ENCODE measurements around the gene ZNF749.
A peak's percentile ranks its signal among the peaks of the same experiment; 100 is the strongest.

The ZNF749 gene

GRCh38 chr19:57435062-57435978, at the start of gene ZNF749:
ZNF749 (plus strand) TSS chr19:57435325; CDS start chr19:57435579, 254 bp downstream.
- peak; percentile 98 for DNase-seq

DNA sequence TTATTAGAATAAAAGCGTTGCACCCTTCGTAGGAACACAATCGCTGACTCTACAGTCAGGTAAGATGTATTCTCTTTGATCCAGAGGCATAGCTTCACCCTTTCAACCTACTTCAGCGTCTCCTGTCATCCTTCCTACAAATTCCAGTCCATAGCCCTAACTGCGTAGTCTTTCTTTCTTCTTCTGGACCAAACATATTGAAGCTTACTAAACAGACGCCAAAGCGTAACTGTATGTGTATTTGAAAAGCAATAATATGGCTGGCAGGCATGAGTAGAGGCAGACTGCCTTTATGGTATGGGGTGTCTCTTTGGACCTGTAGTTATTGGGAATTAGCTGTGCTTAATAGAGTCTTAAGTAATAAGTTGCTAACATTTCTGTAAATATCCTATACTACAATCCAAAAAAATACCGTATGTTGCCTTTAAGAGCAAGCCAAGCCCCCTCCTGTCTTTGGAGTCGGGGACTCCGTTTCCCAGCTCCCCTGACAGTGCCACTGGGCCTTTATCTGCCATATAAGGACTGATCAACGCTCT, 45.9 kb upstream of the ZNF749 start:
- no peak for DNase-seq

- peak; percentile 99 for DNase-seq
These were observed 45.2 kb upstream of the ZNF749 start, which contains the start of gene ZNF548 for GRCh38 chr19:57389730-57390598. ZNF548 (plus strand) TSS chr19:57389854; CDS start chr19:57390100, 246 bp downstream.

GRCh38 chr19:57395710-57396109, 39.4 kb upstream of the ZNF749 start:
- no peak for DNase-seq

DNA sequence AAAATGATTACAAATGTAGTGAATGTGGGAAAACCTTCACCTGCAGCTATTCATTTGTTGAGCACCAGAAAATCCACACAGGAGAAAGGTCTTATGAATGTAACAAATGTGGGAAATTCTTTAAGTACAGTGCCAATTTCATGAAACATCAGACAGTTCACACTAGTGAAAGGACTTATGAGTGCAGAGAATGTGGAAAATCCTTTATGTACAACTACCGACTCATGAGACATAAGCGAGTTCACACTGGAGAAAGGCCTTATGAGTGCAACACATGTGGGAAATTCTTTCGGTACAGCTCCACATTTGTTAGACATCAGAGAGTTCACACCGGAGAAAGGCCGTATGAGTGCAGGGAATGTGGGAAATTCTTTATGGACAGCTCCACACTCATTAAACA, 36.3 kb upstream of the ZNF749 start:
- no peak for DNase-seq

- no peak for DNase-seq
These were observed 31.2 kb upstream of the ZNF749 start for GRCh38 chr19:57403737-57404563.

DNA sequence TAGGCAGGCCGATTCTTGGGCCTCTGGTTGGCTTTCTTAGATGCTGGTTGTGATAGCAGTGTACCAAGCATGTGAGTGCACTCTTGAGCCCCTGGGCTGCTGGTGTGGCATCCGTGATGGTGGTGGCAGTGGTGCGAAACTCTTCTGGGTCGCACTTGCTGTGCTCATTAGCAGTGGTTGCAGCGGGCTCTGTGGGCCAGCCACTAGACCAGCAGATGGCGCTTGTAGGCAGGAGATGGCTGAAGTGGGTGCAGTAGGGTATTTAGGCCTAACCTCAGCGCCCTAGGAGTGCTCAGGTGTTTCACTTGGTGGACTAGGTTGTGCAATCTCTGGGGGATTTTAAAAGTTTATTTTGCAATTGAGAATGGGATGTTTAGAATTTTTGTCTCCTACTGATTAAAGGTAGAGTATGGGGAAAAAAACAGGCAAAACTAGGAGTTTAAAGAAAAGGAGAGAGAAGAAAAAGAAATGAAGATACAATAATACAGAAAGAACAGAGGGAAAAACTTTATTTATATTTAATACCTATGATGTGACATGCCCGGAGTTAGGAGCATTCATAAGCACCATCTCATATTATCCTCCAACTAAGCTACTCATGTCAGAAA, 28.5 kb upstream of the ZNF749 start:
- DNase-seq, result peak; percentile 40

DNA sequence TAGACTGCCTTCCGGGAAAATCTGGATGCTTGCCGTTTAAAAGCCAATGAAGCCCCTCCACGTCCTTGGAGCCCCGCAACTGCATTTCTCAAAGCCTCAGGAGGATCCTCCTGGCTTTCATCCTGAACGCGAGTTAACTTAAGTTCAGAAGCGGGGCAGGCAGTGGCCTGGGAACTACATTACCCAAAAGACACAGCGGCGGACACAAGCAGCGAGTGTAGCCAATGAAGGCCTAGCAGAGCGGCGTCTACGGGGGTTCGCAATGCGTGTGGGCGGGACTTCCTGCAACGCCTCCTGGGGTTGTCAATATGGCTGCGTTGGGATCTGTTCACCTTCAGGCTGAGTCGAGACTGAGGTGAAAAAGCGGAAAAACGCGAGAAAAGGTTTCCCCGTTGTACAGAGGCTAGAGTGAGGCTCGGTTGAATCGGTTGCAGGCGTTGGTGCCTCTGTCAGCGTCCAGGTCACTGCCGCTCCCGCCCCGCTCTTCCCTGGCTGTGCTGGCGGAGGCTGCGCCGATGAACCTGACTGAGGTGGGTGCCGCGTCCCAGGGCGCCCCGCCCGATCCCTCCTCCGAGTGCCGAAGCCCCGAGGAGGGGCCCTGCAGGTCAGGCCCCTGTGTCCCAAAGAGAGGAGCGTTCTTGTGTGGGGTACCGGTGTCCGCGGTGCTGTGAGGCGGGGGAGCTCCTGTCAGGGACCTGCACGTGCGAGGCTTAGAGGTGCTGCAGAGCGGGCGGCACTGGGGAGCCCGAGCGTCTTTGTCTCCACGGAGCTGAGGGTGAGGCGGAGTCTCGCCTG, 24.1 kb upstream of the ZNF749 start, which contains the start of gene ZNF17:
TSS of gene ZNF17 (plus strand) at position 285 of the 795 bp plus-strand sequence. CDS start 2,455 bp downstream, outside the sequence.
- DNase-seq, result peak; percentile 92

DNA sequence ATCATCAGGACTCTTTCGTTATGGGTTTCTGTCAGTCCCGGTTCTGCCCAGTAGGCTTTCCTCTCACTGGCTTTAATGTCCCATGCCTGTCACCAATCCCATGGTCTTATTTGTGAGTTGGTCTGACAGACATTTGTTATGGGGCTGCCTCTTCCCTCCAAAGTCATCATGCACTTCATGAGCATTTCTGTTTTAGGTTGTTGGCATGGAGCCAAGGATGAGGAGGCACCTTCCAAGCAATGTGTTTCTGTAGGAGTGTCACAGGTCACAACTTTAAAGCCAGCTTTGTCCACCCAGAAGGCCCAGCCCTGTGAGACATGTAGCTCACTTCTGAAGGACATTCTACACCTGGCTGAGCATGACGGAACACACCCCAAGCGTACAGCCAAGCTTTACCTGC, 15.7 kb upstream of the ZNF749 start:
- DNase-seq, result no peak

DNA sequence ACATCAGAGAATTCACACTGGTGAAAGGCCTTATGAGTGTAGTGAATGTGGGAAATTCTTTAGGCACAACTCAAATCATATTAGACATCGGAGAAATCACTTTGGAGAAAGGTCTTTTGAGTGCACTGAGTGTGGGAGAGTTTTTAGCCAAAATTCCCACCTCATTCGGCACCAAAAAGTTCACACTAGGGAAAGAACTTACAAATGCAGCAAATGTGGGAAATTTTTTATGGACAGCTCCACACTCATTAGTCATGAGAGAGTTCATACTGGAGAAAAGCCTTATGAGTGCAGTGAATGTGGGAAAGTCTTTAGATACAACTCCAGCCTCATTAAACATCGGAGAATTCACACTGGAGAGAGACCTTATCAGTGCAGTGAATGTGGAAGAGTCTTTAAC, 14.1 kb upstream of the ZNF749 start:
- no peak for DNase-seq

- no peak for DNase-seq
These were observed 601 bp upstream of the ZNF749 start for GRCh38 chr19:57434386-57435061.

DNA sequence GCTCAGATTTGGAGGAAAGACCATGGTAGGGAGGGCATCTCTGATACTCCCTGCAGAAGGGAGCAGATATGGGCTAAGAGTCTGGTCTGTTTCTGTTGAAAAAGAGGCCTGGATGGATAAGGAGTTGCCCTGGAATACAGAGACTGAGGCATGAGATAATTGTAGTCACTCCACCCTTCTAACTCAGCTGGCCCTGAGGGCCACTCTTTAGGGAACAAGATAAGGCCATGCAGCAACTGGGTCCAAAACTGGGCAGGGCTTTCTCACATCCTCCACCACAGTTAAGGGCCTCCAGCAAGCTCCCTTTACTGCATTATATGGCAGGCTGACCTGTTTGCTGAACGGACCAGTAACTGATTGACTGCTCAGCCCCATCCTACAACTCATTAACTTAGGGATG, 1.3 kb downstream of the ZNF749 start:
- no peak for DNase-seq

- DNase-seq, result no peak
These were observed 2.8 kb downstream of the ZNF749 start for GRCh38 chr19:57437931-57438330.

- DNase-seq, result no peak
These were observed 3.8 kb downstream of the ZNF749 start for GRCh38 chr19:57438925-57439324.

DNA sequence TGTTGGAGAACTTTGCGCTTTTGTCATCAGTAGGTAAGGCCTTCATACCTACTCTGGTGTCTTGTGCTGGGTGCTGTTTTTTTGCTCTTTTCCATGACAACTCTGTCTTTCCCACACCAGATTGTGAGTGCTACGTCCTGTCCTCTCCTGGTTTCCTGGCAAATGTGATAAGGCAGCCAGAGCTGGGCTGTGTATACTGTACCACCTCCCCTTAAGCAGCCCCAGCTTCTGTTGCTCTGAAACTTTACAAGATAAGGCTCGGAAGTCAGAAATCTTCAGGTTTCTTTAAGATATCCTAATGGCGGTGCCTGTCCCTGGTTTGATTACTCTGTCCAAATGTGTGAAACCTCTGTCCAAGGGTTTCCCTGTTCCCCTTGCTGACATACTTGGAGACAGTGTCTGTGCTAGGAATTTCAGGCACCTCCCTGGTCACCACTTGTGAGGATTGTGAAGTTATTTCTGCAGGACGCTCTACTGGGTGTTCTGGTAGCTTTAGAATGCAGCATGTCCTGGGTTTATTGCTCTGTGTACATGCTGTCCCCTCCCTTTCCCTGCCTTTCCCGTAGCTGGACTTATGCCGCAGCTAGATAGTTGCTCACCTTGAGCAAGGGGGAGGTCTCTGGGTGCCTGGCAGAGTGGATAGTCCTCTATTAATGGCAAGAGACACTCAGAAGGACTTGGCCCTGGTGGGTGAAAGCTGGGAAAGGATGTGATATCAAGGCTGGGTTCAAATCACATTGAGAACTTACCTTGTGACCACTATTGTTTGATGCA, 7.0 kb downstream of the ZNF749 start:
- DNase-seq, result no peak

DNA sequence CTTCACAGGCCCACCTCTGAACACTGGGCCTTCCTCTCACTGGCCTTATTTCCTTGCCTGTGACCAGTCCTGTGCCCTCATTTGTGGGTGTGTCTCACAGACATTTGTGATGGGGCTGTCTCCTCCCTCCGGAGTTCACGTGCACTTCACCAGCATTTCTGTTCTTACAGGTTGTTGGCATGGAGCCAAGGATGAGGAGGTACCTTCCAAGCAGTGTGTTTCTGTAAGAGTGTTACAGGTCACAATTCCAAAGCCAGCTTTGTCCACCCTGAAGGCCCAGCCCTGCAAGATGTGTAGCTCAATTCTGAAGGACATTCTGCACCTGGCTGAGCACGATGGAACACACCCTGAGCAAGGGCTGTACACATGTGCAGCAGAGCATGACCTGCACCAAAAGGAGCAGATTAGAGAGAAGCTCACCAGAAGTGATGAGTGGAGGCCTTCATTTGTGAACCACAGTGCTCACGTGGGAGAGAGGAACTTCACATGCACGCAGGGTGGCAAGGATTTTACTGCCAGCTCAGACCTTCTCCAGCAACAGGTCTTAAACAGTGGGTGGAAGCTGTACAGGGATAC, 8.1 kb downstream of the ZNF749 start:
- DNase-seq, result no peak

- DNase-seq, result no peak
These were observed 17.2 kb downstream of the ZNF749 start for GRCh38 chr19:57452307-57452706.

DNA sequence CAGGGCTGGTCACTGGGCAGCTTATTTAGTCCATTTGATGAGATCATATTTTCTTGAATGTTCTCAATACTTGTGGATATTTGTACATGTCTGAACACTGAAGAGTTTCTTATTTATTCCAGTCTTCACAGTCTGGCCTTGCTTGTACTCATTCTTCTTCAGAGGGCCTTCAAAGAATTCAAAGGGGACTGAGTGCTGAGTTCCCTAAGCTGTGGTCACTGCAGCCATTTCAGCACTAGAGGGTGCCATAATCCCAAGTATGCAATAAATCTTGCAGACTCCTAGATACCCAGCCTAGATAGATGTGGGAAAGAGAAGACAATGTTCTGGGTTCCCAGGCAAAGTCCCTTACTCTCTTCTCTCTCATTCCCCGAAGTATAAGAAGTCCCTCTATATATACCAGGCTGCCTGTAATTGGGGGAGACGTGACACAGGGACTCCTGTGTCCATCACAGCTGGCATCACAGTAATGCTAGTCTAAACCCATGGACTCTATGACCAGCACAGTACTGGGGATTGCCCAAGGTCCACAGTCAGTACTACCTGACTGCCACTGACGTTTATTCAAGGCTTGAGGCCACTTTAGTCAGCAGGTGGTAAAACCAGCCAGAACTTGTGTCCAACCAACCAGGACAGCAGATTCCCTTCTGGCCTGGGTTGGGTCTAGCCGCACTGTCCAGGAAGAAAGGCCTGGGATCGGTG, 30.7 kb downstream of the ZNF749 start:
- no peak for DNase-seq

GRCh38 chr19:57466489-57466888, 31.4 kb downstream of the ZNF749 start:
- no peak for DNase-seq
